Caco-2 (cell line): Measurements from ENCODE around the gene GATAD2B. TPM values are rescaled to one million over a fixed set of nuclear protein-coding genes. Genes with fewer than 3 reads are reported as not detected.

Experiments
- BruUV-seq: library from RNA; stranded (reverse); fragments of 400-500 nt; replicated peaks from 2 replicates; lab custom pipeline; 2021; lab: Mats Ljungman, UMichigan
- CTCF ChIA-PET: fragments of 300-600 bp; sonication (Branson Sonifier 250); formaldehyde crosslinking; loops from one replicate; lab custom pipeline; 2022; ENCODE audit warnings: antibody characterized with exemption; lab: Charles Lee
- POLR2A ChIA-PET: fragments of 300-600 bp; sonication (Branson Sonifier 250); formaldehyde crosslinking; loops from one replicate; lab custom pipeline; 2022; ENCODE audit warnings: antibody characterized with exemption; lab: Charles Lee
- DNase-seq, 2 experiments: peaks; one replicate each; pipeline versions ENCODE4 v3.0.0 to v3.0.0-alpha.2; 2020 to 2022
- H3K27me3 ChIP-seq: replicated peaks from 2 replicates; pipeline ENCODE4 v1.6.0; 2011; ENCODE audit warnings: low read length; ENCODE audit not compliant: control insufficient read depth, insufficient read depth
- H3K36me3 ChIP-seq: 2 replicates; pipeline ENCODE4 v1.5.1; 2011; ENCODE audit warnings: low read length; ENCODE audit not compliant: control insufficient read depth, insufficient read depth
- H3K4me1 ChIP-seq: fragments of 250-450 bp; sonication (Bioruptor Pico); 2 replicates; pipeline ENCODE4 v1.5.1; 2020; ENCODE audit warnings: mild to moderate bottlenecking
- H3K4me3 ChIP-seq: 2 replicates; pipeline ENCODE4 v1.5.1; 2011; ENCODE audit warnings: low read depth, mild to moderate bottlenecking, control low read depth, low read length
- H3K9me3 ChIP-seq: fragments of 250-450 bp; sonication (Bioruptor Pico); 2 replicates; pipeline ENCODE4 v1.5.1; 2020; ENCODE audit warnings: mild to moderate bottlenecking, moderate library complexity
- H3K27ac Mint-ChIP-seq: one replicate; pipeline ENCODE4 v1.8.0; 2022; ENCODE audit warnings: mixed read lengths; ENCODE audit not compliant: unreplicated experiment
- H3K27me3 Mint-ChIP-seq: one replicate; pipeline ENCODE4 v1.8.0; 2022; ENCODE audit warnings: mixed read lengths; ENCODE audit not compliant: insufficient read depth, unreplicated experiment
- H3K36me3 Mint-ChIP-seq: one replicate; pipeline ENCODE4 v1.8.0; 2022; ENCODE audit warnings: mild to moderate bottlenecking, mixed read lengths; ENCODE audit not compliant: insufficient read depth, unreplicated experiment
- H3K4me1 Mint-ChIP-seq: one replicate; pipeline ENCODE4 v1.8.0; 2022; ENCODE audit warnings: low read depth, mixed read lengths; ENCODE audit not compliant: unreplicated experiment
- H3K4me3 Mint-ChIP-seq: one replicate; pipeline ENCODE4 v1.8.0; 2022; ENCODE audit warnings: mild to moderate bottlenecking, moderate library complexity, mixed read lengths; ENCODE audit not compliant: unreplicated experiment
- H3K9me3 Mint-ChIP-seq: one replicate; pipeline ENCODE4 v1.8.0; 2022; ENCODE audit warnings: mixed read lengths; ENCODE audit not compliant: unreplicated experiment
- intact Hi-C: fragments of 100-400 bp; cut with micrococcal nuclease; formaldehyde crosslinking; loops from one replicate; pipeline ENCODE4 v1.10.0; 2022; ENCODE audit not compliant: unreplicated experiment
- total RNA-seq: library from RNA; stranded (reverse); gene quantifications from 2 replicates; pipeline ENCODE4 v1.2.3, GENCODE V29; 2022
- TF ChIP-seq, protein P1 (sequence below), 2 experiments: fragments of 200-600 bp in 1 of 2; IDR thresholded peaks; 1 replicate in 1 of 2; 2 replicates in 1 of 2; pipeline versions ENCODE4 v1.5.1 to v1.8.0; 2011 to 2022; ENCODE audit warnings: antibody characterized with exemption in 1 of 2, control low read depth in 1 of 2, inconsistent platforms in 1 of 2, low read depth in 1 of 2, low read length in 1 of 2, mild to moderate bottlenecking in 1 of 2, moderate library complexity in 1 of 2; ENCODE audit not compliant: insufficient read depth in 1 of 2, severe bottlenecking in 1 of 2, unreplicated experiment in 1 of 2

GATAD2B gene
- total RNA-seq, 1 experiment from 2014 or later = 38.0 TPM

DNA sequence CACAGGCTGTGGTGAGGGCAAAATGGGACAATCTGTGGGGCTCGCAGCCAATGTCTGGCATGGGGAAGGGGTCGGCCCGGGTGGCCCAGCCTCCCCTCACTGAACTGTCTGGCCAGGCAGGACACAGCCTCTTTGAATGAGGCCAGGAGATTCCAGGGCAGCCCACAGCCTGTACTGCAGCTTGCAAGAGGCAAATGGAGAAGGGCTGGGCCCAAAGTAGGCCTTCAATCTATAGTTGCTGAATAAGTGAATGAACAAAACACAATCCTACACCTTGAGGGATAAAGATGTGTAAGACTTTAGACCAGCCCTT is 124.3 kb downstream of the GATAD2B start:
- CTCF ChIA-PET = interaction anchor here (0.6 kb wide), 1 partner anchor 809 kb away, joined by 3 read pairs; no protein-coding TSS in a partner anchor
- TF ChIP-seq, protein P1, sequence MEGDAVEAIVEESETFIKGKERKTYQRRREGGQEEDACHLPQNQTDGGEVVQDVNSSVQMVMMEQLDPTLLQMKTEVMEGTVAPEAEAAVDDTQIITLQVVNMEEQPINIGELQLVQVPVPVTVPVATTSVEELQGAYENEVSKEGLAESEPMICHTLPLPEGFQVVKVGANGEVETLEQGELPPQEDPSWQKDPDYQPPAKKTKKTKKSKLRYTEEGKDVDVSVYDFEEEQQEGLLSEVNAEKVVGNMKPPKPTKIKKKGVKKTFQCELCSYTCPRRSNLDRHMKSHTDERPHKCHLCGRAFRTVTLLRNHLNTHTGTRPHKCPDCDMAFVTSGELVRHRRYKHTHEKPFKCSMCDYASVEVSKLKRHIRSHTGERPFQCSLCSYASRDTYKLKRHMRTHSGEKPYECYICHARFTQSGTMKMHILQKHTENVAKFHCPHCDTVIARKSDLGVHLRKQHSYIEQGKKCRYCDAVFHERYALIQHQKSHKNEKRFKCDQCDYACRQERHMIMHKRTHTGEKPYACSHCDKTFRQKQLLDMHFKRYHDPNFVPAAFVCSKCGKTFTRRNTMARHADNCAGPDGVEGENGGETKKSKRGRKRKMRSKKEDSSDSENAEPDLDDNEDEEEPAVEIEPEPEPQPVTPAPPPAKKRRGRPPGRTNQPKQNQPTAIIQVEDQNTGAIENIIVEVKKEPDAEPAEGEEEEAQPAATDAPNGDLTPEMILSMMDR (IDR thresholded peaks at IDR 0.05; ENCODE audit: insufficient read depth in 1 of 2, low read depth in 1 of 2, low read length in 1 of 2, severe bottlenecking in 1 of 2, unreplicated experiment in 1 of 2) = no peak
- intact Hi-C loops = no loop called here
- DNase-seq = no peak
- no TSS peak for BruUV-seq
- peaks cover 33% of the 10 kb centered on the region for H3K36me3 Mint-ChIP-seq
- Histone ChIP-seq H3K4me3 (no peak overlapping the region), H3K36me3 (no peaks in the 10 kb centered on the region), H3K27me3 (no peaks in the 10 kb centered on the region), H3K9me3 (no peaks in the 10 kb centered on the region), H3K4me1 (no peaks in the 10 kb centered on the region)
- POLR2A ChIA-PET = no interaction called here
- H3K27ac Mint-ChIP-seq = no peak overlapping the region
- H3K4me1 Mint-ChIP-seq = no peaks in the 10 kb centered on the region
- H3K9me3 Mint-ChIP-seq = no peaks in the 10 kb centered on the region
- no peaks in the 10 kb centered on the region for H3K27me3 Mint-ChIP-seq
- no peak overlapping the region for H3K4me3 Mint-ChIP-seq

DNA sequence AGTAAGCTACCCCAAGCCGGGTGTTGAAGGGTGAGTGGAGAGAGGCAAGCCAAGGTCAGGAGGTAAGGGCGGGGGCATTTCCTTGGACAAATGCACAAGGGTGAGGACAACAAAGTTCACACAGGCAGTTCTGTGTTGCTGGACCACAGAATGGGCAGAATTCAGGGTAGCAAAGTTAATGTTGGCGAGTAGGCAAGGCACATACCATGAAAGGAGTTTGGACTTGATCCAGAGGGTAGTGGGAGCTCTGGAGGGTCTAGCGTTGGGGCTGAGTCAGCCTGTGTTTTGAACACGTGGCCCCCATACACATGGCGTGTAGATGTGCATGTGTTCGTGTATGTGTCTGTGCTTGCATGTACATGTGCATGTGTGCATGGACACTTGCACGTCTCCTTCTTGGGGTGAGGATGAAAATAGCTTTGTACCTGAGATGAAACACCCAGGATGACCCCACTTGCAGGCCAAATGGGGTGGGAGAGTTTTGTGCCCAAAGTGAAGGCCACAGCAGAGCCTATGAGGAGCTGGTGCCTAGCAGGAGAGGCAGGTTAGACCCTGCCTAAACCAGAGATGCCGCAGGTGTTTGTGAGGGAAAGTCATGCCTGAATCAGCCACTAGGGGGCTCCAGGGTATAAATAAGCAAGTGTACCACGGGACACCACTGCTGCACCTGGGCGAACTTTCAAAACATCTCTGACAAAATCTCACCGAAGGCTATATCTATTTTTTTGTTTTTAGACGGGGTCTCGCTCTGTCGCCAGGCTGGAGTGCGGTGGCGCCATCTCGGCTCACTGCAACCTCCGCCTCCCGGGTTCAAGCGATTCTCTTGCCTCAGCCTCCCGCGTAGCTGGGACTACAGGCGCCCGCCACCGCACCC is 125.7 kb downstream of the GATAD2B start:
- peak; percentile 80 to 82 for DNase-seq
- Mint-ChIP-seq H3K36me3 (peaks cover 29% of the 10 kb centered on the region), H3K4me1 (no peaks in the 10 kb centered on the region), H3K9me3 (no peaks in the 10 kb centered on the region), H3K27ac (no peak overlapping the region), H3K4me3 (no peak overlapping the region), H3K27me3 (no peaks in the 10 kb centered on the region)
- TF ChIP-seq, protein P1 (IDR thresholded peaks at IDR 0.05; ENCODE audit: insufficient read depth in 1 of 2, low read depth in 1 of 2, low read length in 1 of 2, severe bottlenecking in 1 of 2, unreplicated experiment in 1 of 2) = peak; percentile 76 to 93
- Histone ChIP-seq H3K4me1 (no peaks in the 10 kb centered on the region), H3K27me3 (no peaks in the 10 kb centered on the region), H3K9me3 (no peaks in the 10 kb centered on the region), H3K4me3 (no peak overlapping the region), H3K36me3 (no peaks in the 10 kb centered on the region)
- CTCF ChIA-PET = interaction anchor here (0.6 kb wide), 2 partner anchors 61 to 79 kb away, joined by 3 read pairs; no protein-coding TSS in a partner anchor
- POLR2A ChIA-PET = interaction anchor here (0.6 kb wide), 1 partner anchor 245 kb away, joined by 8 read pairs; no protein-coding TSS in a partner anchor
- no TSS peak for BruUV-seq
- intact Hi-C loops = loop anchor here (1.0 kb wide), 3 partner anchors 120 to 189 kb away; partner anchors contain the start of genes CREB3L4 and RAB13

DNA sequence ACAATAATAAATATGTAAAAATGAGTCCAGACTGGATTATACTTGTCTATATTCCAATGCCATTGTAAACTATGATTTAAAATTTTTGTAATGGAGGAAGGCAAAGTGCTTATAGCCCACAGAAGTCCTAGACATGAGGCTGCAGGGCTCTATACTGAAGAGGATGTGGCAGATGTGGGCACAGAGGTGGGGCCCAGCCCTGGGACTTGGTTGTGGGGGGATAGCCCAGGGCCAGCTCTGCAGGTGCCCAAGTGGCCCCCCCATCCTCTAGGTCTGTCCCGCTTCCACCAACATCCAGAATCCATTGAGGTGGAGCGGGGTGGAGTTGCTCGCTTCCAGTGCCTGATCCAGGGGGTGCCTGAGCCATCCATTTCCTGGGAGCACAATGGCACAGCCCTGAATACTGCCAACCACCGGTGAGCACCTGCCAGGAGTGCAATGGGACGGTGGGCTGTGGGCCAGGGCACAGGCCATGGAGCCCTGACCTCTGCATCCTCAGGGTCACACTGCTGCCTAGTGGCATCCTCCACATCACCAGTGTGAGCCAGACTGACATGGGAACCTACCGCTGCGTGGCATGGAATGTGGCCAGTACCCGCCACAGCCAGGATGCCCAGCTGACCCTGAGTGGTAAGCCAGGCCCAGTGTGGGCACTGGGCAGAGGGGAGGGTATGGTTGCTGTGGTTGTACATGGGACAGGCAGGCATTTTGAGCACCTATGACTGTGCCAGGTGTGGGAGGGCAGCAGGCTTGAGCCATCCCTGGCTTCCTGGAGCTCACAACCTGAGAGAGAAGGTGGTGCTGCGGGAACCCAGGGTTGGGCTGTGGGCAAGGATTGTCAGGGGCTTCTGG is 126.6 kb downstream of the GATAD2B start:
- ChIA-PET POLR2A (no interaction called here), CTCF (no interaction called here)
- no peak for DNase-seq
- Histone ChIP-seq H3K4me1 (no peaks in the 10 kb centered on the region), H3K9me3 (no peaks in the 10 kb centered on the region), H3K4me3 (no peak overlapping the region), H3K27me3 (no peaks in the 10 kb centered on the region), H3K36me3 (no peaks in the 10 kb centered on the region)
- intact Hi-C loops = no loop called here
- Mint-ChIP-seq H3K36me3 (peaks cover 21% of the 10 kb centered on the region), H3K4me3 (no peak overlapping the region), H3K9me3 (no peaks in the 10 kb centered on the region), H3K27me3 (no peaks in the 10 kb centered on the region), H3K27ac (no peak overlapping the region), H3K4me1 (no peaks in the 10 kb centered on the region)
- no TSS peak for BruUV-seq
- TF ChIP-seq, protein P1 (IDR thresholded peaks at IDR 0.05; ENCODE audit: insufficient read depth in 1 of 2, low read depth in 1 of 2, low read length in 1 of 2, severe bottlenecking in 1 of 2, unreplicated experiment in 1 of 2) = no peak
